HEK293T (cell line): ENCODE data around the gene ZNF93.

Experiments used
- BHLHE40 ChIP-seq: fragments of 450-650 bp; IDR thresholded peaks from 2 replicates; pipeline ENCODE4 v1.6.1; 2016; ENCODE audit warnings: mild to moderate bottlenecking, moderate library complexity, borderline replicate concordance
- FOXK2 ChIP-seq: fragments of 450-650 bp; IDR thresholded peaks from 2 replicates; pipeline ENCODE4 v1.6.1; 2016; ENCODE audit warnings: mild to moderate bottlenecking

GRCh38 chr19:19900139-19900728, 512 bp upstream of the ZNF93 start:
- TF ChIP-seq BHLHE40: no peak
- no peak for TF ChIP-seq FOXK2
